ENCODE results near the gene ZNF768. TPM values are rescaled to one million over a fixed set of nuclear protein-coding genes. Genes with fewer than 3 reads are reported as not detected.

Gene ZNF768
- total and polyA plus RNA-seq, 12 donors, result 8.7 to 103 (median 30.9) TPM

GRCh38 chr16:30570636-30571444 lies 44.5 kb upstream of the ZNF768 start:
- Histone ChIP-seq H3K27ac (peak overlapping the region; percentile 61 to 96 (median 87)), H3K27me3 (no peaks in the 10 kb centered on the region), H3K36me3 (replicated peaks in 1 of 2) (no peaks in the 10 kb centered on the region), H3K4me1 (replicated peaks in 1 of 2) (peaks cover 10 to 35% of the 10 kb centered on the region in 2 donors), H3K9me3 (replicated peaks in 1 of 3) (no peaks in the 10 kb centered on the region), H3K4me3 (peak overlapping the region; percentile 1 to 88 (median 58))
- 9 to 18% (median 14%) methylated on average over 8 to 22 of the region's 22 CpGs for WGBS, 4 donors
- DNase-seq, result peak in 1 of 7 donors; percentile 28
- TF ChIP-seq POLR2A (IDR thresholded peaks at IDR 0.05) (no peak), CTCF (IDR thresholded peaks at IDR 0.05) (no peak)
- intact Hi-C loops (cut with DNase I), result no loop called here

DNA sequence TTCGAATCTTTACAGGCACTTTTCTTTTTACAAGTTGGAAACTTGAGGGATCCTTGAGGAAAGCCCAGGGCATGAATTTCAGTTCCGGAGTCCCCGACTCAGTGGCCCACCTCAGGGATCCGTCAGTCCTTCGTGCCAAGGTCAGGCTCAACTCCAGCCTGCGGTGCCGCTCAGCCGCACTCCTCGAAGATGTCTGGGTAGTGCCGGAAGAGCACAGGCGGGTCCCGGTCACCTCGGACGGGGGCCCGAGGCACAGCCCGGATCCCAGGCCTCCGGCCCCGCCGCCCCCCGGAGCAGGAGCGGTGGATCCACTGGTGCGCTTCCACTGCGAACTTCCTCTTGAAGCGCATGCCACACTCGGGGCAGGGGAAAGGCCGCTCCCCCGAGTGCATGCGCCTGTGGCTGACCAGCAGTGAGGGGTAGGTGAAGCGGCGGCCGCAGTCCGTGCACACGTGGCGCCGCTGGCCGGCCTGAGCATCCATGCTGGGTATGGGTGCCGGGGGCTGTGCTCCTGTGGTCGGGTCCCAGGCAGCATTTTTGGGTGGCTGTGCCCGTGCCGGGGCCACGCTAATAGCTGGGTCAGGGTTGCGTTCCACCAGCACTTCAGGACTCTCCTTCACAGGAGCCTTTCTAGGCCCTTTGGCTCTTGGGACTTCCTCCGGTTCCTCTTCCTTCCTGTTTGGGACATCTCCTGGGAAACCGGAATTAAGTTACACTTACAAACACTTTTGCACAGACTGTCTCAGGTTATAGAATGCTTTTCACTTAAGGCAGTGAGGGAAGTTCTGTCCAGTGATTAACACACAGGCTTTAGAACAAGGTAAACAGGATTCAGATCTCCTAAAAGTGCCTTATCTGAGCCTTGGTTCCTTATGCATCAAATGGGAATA lies 43.6 kb upstream of the ZNF768 start:
- H3K36me3 ChIP-seq (replicated peaks in 1 of 2), result no peaks in the 10 kb centered on the region
- TF ChIP-seq POLR2A (IDR thresholded peaks at IDR 0.05), result no peak
- TF ChIP-seq CTCF (IDR thresholded peaks at IDR 0.05), result no peak
- no peaks in the 10 kb centered on the region for H3K9me3 ChIP-seq (replicated peaks in 1 of 3)
- WGBS, 4 donors, result 56 to 80% (median 74%) methylated on average over 8 to 44 of the region's 44 CpGs
- DNase-seq, result no peak
- peaks cover 10 to 32% of the 10 kb centered on the region in 2 donors for H3K4me1 ChIP-seq (replicated peaks in 1 of 2)
- intact Hi-C loops (cut with DNase I), result loop anchor here in 1 of 2 donors (10.0 kb wide), 1 partner anchor 45 kb away; the partner anchor contains the start of gene ZNF689
- no peak overlapping the region for H3K4me3 ChIP-seq
- H3K27ac ChIP-seq, result peak overlapping the region in 3 of 5 donors; percentile 23 to 96 (median 49)
- no peaks in the 10 kb centered on the region for H3K27me3 ChIP-seq

DNA sequence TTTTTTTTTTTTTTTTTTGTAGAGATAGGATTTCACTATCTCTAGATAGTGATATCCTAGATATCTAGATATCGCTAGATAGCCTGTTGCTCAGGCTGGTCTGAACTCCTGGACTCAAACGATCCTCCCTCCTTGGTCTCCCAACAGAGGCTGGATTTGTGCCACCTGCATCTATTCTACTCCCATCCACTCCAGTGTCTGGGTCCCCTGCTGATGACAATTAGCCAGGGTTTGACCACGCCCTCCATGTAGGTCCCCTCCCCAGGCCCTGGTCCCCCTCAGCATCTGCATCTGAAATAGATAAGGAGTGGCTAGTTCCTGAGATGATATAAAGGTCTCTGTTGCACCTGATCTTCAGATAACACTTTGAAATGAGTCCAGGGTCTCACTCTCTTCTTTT lies 42.9 kb upstream of the ZNF768 start:
- no peaks in the 10 kb centered on the region for H3K27me3 ChIP-seq
- no peak overlapping the region for H3K27ac ChIP-seq
- H3K4me1 ChIP-seq (replicated peaks in 1 of 2), result peaks cover 10 to 32% of the 10 kb centered on the region in 2 donors
- WGBS, 4 donors, result 93 to 97% (median 96%) methylated on average over 3 of the region's 3 CpGs
- no peak for DNase-seq
- intact Hi-C loops (cut with DNase I), result loop anchor here in 1 of 2 donors (10.0 kb wide), 1 partner anchor 46 kb away; the partner anchor contains the start of gene ZNF689
- no peak overlapping the region for H3K4me3 ChIP-seq
- TF ChIP-seq CTCF (IDR thresholded peaks at IDR 0.05) (no peak), POLR2A (IDR thresholded peaks at IDR 0.05) (no peak)
- no peaks in the 10 kb centered on the region for H3K9me3 ChIP-seq (replicated peaks in 1 of 3)
- H3K36me3 ChIP-seq (replicated peaks in 1 of 2), result no peaks in the 10 kb centered on the region

Measured in adrenal gland (tissue), 12 donors.